ENCODE data around the gene LIPI. TPM values are rescaled to one million over a fixed set of nuclear protein-coding genes. Genes with fewer than 3 reads are reported as not detected.

The LIPI gene
- total RNA-seq (not detected), polyA plus RNA-seq (not detected)
- long read RNA-seq, donor 1: 0 reads
- long read RNA-seq, donor 2: 0 reads
- long read RNA-seq, donor 3: 0 reads
- long read RNA-seq, donor 4: 0 reads
- long read RNA-seq, donor 5: 0 reads
- long read RNA-seq, donor 6: 0 reads
- long read RNA-seq, donor 7: 0 reads
- long read RNA-seq, donor 8: 0 reads
- long read RNA-seq, donor 9: 0 reads
- long read RNA-seq, donor 10: 0 reads

DNA sequence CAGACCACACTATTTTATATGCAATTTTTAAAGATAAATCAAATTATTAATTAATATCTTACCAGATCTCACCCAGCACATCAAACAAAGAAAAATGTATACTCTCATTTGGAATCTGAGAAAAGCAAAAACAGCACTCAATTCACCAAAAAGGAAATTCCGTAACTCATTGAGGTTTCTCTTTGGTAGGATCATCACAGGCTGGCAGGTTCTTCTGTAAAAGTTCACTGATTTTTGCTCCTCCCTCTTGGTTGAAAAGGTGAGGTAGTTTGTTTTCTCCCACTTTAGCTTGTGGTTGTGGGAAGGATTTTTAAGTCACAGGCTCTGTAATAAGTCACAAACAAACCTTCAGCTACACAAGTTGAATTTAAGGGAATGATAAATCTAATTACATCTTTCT is at the start of gene LIPI:
Gene LIPI, minus strand, starts transcription at position 218 of the 400 bp plus-strand sequence. Its CDS starts 110 bp downstream, at position 108.
- no peak for TF ChIP-seq EP300 (IDR thresholded peaks at IDR 0.05)
- no peak for TF ChIP-seq POLR2A (IDR thresholded peaks at IDR 0.05)
- TF ChIP-seq, protein P1, sequence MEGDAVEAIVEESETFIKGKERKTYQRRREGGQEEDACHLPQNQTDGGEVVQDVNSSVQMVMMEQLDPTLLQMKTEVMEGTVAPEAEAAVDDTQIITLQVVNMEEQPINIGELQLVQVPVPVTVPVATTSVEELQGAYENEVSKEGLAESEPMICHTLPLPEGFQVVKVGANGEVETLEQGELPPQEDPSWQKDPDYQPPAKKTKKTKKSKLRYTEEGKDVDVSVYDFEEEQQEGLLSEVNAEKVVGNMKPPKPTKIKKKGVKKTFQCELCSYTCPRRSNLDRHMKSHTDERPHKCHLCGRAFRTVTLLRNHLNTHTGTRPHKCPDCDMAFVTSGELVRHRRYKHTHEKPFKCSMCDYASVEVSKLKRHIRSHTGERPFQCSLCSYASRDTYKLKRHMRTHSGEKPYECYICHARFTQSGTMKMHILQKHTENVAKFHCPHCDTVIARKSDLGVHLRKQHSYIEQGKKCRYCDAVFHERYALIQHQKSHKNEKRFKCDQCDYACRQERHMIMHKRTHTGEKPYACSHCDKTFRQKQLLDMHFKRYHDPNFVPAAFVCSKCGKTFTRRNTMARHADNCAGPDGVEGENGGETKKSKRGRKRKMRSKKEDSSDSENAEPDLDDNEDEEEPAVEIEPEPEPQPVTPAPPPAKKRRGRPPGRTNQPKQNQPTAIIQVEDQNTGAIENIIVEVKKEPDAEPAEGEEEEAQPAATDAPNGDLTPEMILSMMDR (IDR thresholded peaks at IDR 0.05): no peak
- TF ChIP-seq POLR2AphosphoS5 (IDR thresholded peaks at IDR 0.05): no peak
- no peak for DNase-seq
- WGBS, 5 donors: 77 to 91% (median 80%) methylated on average over 1 of the region's 1 CpG
- H3K27me3 ChIP-seq: peaks cover 0 to 6% (median 0%) of the 10 kb centered on the region in 3 donors
- no peak within 1 kb of the TSS for H3K4me3 ChIP-seq
- H3K27ac ChIP-seq: no peak within 1 kb of the TSS
- H3K36me3 ChIP-seq: no peaks in the 10 kb centered on the region
- peaks cover 0 to 5% (median 2%) of the 10 kb centered on the region in 4 donors for H3K4me1 ChIP-seq
- intact Hi-C loops (cut with DNase I; ENCODE audit: low total_unique reads): no loop called here
- H3K9me3 ChIP-seq: no peaks in the 10 kb centered on the region

DNA sequence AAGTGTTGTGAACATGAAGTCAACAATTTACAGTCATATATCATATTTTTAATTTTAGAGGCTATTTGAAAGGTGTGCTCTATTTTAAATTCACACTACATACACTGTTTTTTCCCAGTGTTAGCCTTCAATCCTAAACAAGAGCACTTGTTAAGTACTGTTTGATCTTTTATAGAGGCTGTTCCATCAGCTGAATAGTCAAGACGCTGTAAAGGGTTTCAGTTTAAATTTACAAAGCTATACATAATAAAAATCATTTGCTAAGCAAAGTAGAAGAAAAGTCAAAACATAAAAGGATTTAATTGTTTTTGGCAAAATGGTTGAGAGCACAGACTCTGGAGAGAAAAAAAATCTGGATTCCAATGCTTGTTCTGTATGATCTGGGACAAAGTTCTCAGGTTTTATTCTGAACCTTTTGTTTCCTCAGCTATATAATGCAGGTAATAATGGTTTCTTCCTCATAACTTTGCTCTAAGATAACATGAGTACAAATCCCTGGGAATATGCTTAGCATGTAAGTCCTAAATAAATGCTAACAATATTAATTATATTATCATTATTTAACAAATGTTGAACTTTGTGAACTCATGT is 49.5 kb upstream of the LIPI start:
- intact Hi-C loops (cut with DNase I; ENCODE audit: low total_unique reads): no loop called here
- Histone ChIP-seq H3K4me1 (peaks cover 0 to 17% (median 5%) of the 10 kb centered on the region in 4 donors), H3K27me3 (no peaks in the 10 kb centered on the region), H3K4me3 (no peak overlapping the region), H3K9me3 (no peaks in the 10 kb centered on the region), H3K27ac (no peak overlapping the region), H3K36me3 (no peaks in the 10 kb centered on the region)
- no peak for DNase-seq
- 10 to 36% (median 18%) methylated on average over 1 of the region's 1 CpG for WGBS, 5 donors
- TF ChIP-seq POLR2AphosphoS5 (IDR thresholded peaks at IDR 0.05) (no peak), EP300 (IDR thresholded peaks at IDR 0.05) (no peak), POLR2A (IDR thresholded peaks at IDR 0.05) (no peak)
- TF ChIP-seq, protein P1 (IDR thresholded peaks at IDR 0.05): no peak

DNA sequence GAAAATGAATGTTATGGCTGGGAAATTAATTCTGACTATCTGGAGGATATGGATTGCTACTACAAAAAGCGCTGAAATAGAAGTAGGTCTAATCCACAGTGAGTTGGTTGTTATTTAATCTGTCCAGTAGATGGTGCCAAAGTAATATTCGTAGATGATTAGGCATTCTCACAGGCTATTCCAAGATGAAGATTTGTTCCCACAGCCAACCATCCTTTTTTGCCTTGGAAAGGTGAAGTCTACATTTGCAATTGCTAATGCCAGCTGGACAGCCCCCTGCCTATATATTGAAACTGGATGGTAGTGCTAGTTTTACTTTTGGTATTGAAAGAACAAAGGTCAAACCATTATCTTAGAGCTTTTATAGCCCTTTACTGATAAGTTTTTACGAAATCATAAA is 49.0 kb upstream of the LIPI start:
- no peaks in the 10 kb centered on the region for H3K9me3 ChIP-seq
- no peak overlapping the region for H3K27ac ChIP-seq
- WGBS, 5 donors: 20 to 33% (median 25%) methylated on average over 3 of the region's 3 CpGs
- TF ChIP-seq EP300 (IDR thresholded peaks at IDR 0.05) (no peak), POLR2AphosphoS5 (IDR thresholded peaks at IDR 0.05) (no peak)
- TF ChIP-seq, protein P1 (IDR thresholded peaks at IDR 0.05): peak in 5 of 7 experiments; percentile 27 to 47 (median 36)
- peak in 1 of 2 donors; percentile 84 for DNase-seq
- H3K4me3 ChIP-seq: no peak overlapping the region
- H3K36me3 ChIP-seq: no peaks in the 10 kb centered on the region
- H3K27me3 ChIP-seq: no peaks in the 10 kb centered on the region
- intact Hi-C loops (cut with DNase I; ENCODE audit: low total_unique reads): no loop called here
- peaks cover 0 to 17% (median 5%) of the 10 kb centered on the region in 4 donors for H3K4me1 ChIP-seq

- Histone ChIP-seq H3K27me3 (no peaks in the 10 kb centered on the region), H3K4me1 (peaks cover 0 to 9% (median 4%) of the 10 kb centered on the region in 4 donors), H3K36me3 (no peaks in the 10 kb centered on the region), H3K27ac (no peak overlapping the region), H3K9me3 (no peaks in the 10 kb centered on the region), H3K4me3 (no peak overlapping the region)
- intact Hi-C loops (cut with DNase I; ENCODE audit: low total_unique reads): no loop called here
- WGBS, 5 donors: 15 to 27% (median 19%) methylated on average over 1 of the region's 1 CpG
- TF ChIP-seq, protein P1 (IDR thresholded peaks at IDR 0.05): no peak
- TF ChIP-seq POLR2AphosphoS5 (IDR thresholded peaks at IDR 0.05): no peak
- TF ChIP-seq POLR2A (IDR thresholded peaks at IDR 0.05): no peak
- no peak for TF ChIP-seq EP300 (IDR thresholded peaks at IDR 0.05)
- DNase-seq: no peak
These were observed 40.6 kb upstream of the LIPI start for GRCh38 chr21:14251336-14251735.

Measured in stomach (tissue), 19 donors.